Measurements from ENCODE around the gene TTC19. TPM values are rescaled to one million over a fixed set of nuclear protein-coding genes. Genes with fewer than 3 reads are reported as not detected.

Gene TTC19
- total and polyA plus RNA-seq, 2 experiments from 2014 or later = 30.3 to 93.5 TPM

- no peak for TF ChIP-seq ZNF462 (CRISPR knock-in tag; IDR thresholded peaks at IDR 0.05)
- TF ChIP-seq EZH2phosphoT487 (IDR thresholded peaks at IDR 0.05; ENCODE audit: unreplicated experiment) = no peak
- TF ChIP-seq ZNF331 (CRISPR knock-in tag; IDR thresholded peaks at IDR 0.05; ENCODE audit: low read depth) = no peak
- no peak for TF ChIP-seq EZH2 (IDR thresholded peaks at IDR 0.05; ENCODE audit: low read depth, unreplicated experiment)
- no peak for TF ChIP-seq CTCF (conservative IDR thresholded peaks at IDR 0.05; ENCODE audit: low read depth in 2 of 2)
Measured at GRCh38 chr17:15967706-15968399, 31.8 kb upstream of the TTC19 start (continued).

GRCh38 chr17:15969463-15969862 lies 30.2 kb upstream of the TTC19 start:
- Histone ChIP-seq H3K4me2 (no peak overlapping the region), H3K4me3 (no peak overlapping the region), H3F3A (replicated peaks; ENCODE audit: low read depth) (peaks cover 12% of the 10 kb centered on the region), H2AFZ (no peak overlapping the region), H3K27me3 (ENCODE audit: insufficient read depth) (no peaks in the 10 kb centered on the region), H3K79me2 (replicated peaks; ENCODE audit: insufficient read depth) (no peaks in the 10 kb centered on the region; the same call in 1 of the 2 replicates), H3K4me1 (ENCODE audit: insufficient read depth) (peaks cover 29% of the 10 kb centered on the region), H3K36me3 (ENCODE audit: insufficient read depth) (no peaks in the 10 kb centered on the region), H4K20me1 (replicated peaks; ENCODE audit: insufficient read depth) (no peaks in the 10 kb centered on the region), H3K27ac (ENCODE audit: low read depth) (no peak overlapping the region), H3K9me2 (ENCODE audit: insufficient read depth) (0 out of 2 replicates have a peak, but pooled peaks cover 7% of the 10 kb centered on the region)
- H3K4me1 Mint-ChIP-seq = peaks cover 55% of the 10 kb centered on the region
- H3K4me3 Mint-ChIP-seq = no peak overlapping the region
- H3K27ac Mint-ChIP-seq = no peak overlapping the region
- DNase-seq (ENCODE audit: low spot score) (no peak), ATAC-seq (no peak)
- H3K27me3 Mint-ChIP-seq (ENCODE audit: insufficient read depth, low read depth, poor library complexity) = peaks cover 11% of the 10 kb centered on the region
- no peaks in the 10 kb centered on the region for H3K9me3 Mint-ChIP-seq
- H3K36me3 Mint-ChIP-seq (ENCODE audit: low read depth) = peaks cover 4% of the 10 kb centered on the region; the same call in 2 of the 3 replicates
- no peak for TF ChIP-seq EZH2phosphoT487 (IDR thresholded peaks at IDR 0.05; ENCODE audit: unreplicated experiment)
- no peak for TF ChIP-seq CREB1 (CRISPR knock-in tag; IDR thresholded peaks at IDR 0.05; ENCODE audit: low read depth)
- TF ChIP-seq NANOG (IDR thresholded peaks at IDR 0.05; ENCODE audit: borderline replicate concordance) = no peak
- no peak for TF ChIP-seq POLR2AphosphoS5 (IDR thresholded peaks at IDR 0.05; ENCODE audit: low read depth)
- no peak for TF ChIP-seq REST (IDR thresholded peaks at IDR 0.05; ENCODE audit: unreplicated experiment)
- TF ChIP-seq ZNF114 (CRISPR knock-in tag; IDR thresholded peaks at IDR 0.05) = no peak
- TF ChIP-seq ZNF331 (CRISPR knock-in tag; IDR thresholded peaks at IDR 0.05; ENCODE audit: low read depth) = no peak
